Urinary bladder (tissue), 4 donors: ENCODE results near the gene CEP131. TPM values are rescaled to one million over a fixed set of nuclear protein-coding genes. Genes with fewer than 3 reads are reported as not detected.

ENCODE experiments used
- DNase-seq: peaks from one replicate; pipeline ENCODE4 v3.0.0-alpha.2; 2015; ENCODE audit errors: extremely low spot score
- H3K27ac ChIP-seq: one replicate; pipeline ENCODE4 v1.5.1; 2013; ENCODE audit warnings: low read depth, mild to moderate bottlenecking, moderate library complexity
- H3K36me3 ChIP-seq: one replicate; pipeline ENCODE4 v1.6.1; 2013; ENCODE audit warnings: mild to moderate bottlenecking, moderate library complexity; ENCODE audit not compliant: insufficient read depth
- H3K4me1 ChIP-seq: one replicate; pipeline ENCODE4 v1.6.1; 2013; ENCODE audit warnings: mild to moderate bottlenecking, moderate library complexity; ENCODE audit not compliant: insufficient read depth
- H3K4me3 ChIP-seq: one replicate; pipeline ENCODE4 v1.5.1; 2013; ENCODE audit warnings: low read depth, low read length
- WGBS: extraction: QIAGEN DNeasy Blood & Tissue Kit; methylation state at CpG from one replicate; pipeline ENCODE4 v1.1.7; 2013; 5-methylcytosine and 5-hydroxymethylcytosine counted together
- polyA plus RNA-seq: library from polyadenylated mRNA; stranded (reverse); fragments of 200-250 nt; gene quantifications from one replicate; pipeline ENCODE4 v1.2.3, GENCODE V29; 2013
- total RNA-seq: library from RNA; depleted of rRNA; stranded (reverse); fragments of >200 nt; gene quantifications from one replicate; pipeline ENCODE4 v1.2.3, GENCODE V29; 2014
- donor health status: healthy with polysubstance abuse.
- donor health status: healthy.

CEP131 gene
- total and polyA plus RNA-seq, 2 donors = 5.9 to 10.8 TPM

DNA sequence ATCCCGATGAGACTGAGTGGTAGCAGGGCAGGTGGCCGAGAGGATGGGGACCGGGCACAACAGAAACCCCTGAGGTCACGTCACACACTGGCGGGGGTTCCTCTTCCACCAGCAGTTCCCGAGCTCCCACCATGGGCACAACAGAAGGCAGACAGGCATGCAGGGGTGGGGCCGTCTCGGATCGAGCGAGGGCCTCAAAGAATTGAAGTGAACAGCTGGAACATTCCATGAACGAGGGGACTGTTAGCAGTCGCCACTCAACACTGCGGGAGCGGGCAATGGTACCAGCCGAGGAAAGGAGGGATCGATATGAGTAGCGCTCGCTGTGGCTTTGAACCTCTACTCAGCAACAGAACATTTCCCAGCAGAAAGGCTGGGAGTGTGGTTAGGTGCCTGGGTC lies 5.3 kb downstream of the CEP131 start:
- Histone ChIP-seq H3K36me3 (no peaks in the 10 kb centered on the region), H3K27ac (no peak overlapping the region), H3K4me3 (no peak overlapping the region), H3K4me1 (no peaks in the 10 kb centered on the region)
- DNase-seq = no peak
- 93% methylated on average over 18 of the region's 18 CpGs for WGBS

DNA sequence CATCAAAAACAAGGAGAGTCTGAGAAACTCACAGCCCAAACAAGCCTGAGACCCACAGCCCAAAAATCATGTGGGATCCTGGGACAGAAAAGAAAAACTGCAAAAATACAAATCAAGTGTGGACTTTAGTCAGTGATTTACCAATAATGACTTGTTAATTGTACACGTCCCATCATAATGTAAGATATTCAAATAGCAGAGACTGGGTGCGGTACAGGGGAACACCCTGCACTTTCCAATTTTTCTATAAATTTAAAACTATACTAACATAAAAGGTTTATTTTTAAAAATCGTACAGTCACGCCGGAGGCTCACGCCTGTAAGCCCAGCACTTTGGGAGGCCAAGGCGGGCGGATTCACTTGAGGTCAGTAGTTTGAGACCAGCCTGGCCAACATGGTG lies 8.8 kb downstream of the CEP131 start:
- no peak for DNase-seq
- H3K4me3 ChIP-seq = no peak overlapping the region
- WGBS = 95% methylated on average over 8 of the region's 8 CpGs
- H3K4me1 ChIP-seq = no peaks in the 10 kb centered on the region
- H3K36me3 ChIP-seq = no peaks in the 10 kb centered on the region
- no peak overlapping the region for H3K27ac ChIP-seq

DNA sequence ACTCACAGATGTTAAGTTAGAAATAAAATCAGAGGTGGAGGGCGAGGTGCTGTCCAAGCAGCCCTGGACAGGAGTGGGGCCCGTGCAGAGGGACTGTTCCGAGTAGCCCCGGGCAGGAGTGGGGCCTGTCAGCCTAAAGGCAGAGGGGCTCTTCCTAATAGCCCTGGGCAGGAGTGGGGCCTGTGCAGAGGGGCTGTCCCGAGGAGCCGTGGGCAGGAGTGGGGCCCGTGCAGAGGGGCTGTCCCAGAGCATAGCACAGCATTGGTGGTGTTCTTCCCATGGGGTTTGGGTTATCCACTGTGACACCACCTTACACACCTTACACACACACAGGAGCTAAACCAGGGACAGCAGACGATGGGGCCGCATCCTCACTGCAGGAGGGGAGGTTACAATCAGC lies 10.4 kb downstream of the CEP131 start:
- WGBS = 85% methylated on average over 9 of the region's 9 CpGs
- H3K36me3 ChIP-seq = no peaks in the 10 kb centered on the region
- H3K4me3 ChIP-seq = no peak overlapping the region
- no peak for DNase-seq
- H3K27ac ChIP-seq = no peak overlapping the region
- H3K4me1 ChIP-seq = no peaks in the 10 kb centered on the region

DNA sequence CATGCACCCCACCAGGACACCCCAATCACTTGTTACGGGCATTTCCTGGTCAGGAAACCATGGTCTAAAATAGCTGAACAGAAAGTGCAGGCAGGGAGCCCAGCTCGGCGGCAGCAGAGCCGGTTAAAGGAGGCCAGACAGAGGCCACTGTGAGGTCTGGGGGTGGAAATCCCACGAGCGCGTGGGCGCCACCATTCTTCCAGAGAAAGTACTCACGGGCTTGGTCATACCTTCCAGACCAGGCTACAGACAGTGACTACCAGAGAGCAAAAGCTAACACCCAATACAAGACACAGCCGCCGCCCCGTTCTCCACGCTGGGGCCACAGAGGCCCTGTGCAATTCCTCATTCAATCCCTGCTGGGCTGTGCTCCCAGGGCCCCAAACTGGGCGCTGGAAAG lies 11.9 kb downstream of the CEP131 start:
- Histone ChIP-seq H3K4me1 (no peaks in the 10 kb centered on the region), H3K27ac (no peak overlapping the region), H3K4me3 (no peak overlapping the region), H3K36me3 (no peaks in the 10 kb centered on the region)
- DNase-seq = no peak
- 77% methylated on average over 14 of the region's 14 CpGs for WGBS

DNA sequence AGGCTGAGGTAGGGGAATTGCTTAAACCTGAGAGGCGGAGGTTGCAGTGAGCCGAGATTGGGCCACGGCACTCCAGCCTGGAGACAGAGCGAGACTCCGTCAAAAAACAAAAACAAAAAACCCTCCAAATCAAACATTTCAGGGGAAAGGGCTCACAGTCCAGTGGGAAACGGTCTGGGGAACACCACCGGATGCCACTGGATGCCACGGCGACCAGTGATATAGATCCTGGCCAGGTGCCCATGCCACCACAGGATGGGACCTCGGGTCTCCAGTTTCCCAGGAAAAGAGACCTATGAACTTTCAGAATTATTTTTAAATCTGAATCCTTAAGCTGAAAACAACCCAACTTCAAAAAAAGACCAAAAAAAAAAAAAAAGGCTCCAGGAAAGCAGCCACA lies 12.3 kb downstream of the CEP131 start:
- Histone ChIP-seq H3K4me1 (no peaks in the 10 kb centered on the region), H3K36me3 (no peaks in the 10 kb centered on the region), H3K27ac (no peak overlapping the region), H3K4me3 (no peak overlapping the region)
- WGBS = 82% methylated on average over 10 of the region's 10 CpGs
- no peak for DNase-seq

DNA sequence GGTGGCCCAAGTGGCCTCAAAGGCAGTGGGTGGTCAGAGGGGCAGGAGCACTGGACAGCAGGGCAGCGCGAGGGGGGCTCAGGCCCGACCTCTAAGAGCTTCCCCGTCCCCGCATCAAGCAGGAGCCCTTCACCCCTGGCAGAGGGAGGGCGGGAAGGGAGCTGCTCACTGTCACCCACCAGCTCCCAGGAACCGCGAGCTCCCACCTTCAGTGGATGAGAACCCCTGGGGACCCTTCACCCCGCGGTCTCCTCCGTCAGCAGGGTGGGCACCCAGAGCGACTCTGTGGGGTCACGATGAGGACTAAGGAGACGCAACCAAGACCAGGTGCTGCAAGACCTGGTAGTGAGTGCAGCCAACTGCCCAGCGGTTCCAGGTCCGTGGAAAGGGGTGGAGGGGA lies 13.6 kb downstream of the CEP131 start:
- Histone ChIP-seq H3K27ac (no peak overlapping the region), H3K4me3 (no peak overlapping the region), H3K4me1 (no peaks in the 10 kb centered on the region), H3K36me3 (no peaks in the 10 kb centered on the region)
- 95% methylated on average over 16 of the region's 16 CpGs for whole genome bisulfite sequencing
- DNase-seq = no peak

DNA sequence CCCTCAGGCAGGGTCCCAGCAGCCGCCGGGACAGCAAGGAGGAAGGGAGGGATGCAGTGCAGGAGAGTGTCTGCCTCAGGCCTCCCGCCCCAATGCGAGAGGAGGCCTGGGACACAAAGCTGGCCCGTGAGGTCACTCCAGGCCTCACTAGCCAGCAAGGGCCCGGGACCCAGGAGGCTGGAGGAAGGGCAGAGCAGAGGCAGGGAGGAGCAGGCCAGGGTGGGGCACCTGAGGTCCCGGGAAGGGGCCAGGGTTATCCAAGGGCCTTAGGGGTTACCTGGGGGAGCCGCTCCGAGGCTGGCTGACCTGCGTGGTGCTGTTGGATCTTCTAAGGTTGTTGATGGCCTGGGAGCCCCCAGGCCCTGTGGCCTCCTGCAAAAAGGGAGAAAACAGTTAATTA lies 14.1 kb downstream of the CEP131 start:
- Histone ChIP-seq H3K27ac (no peak overlapping the region), H3K4me1 (no peaks in the 10 kb centered on the region), H3K36me3 (no peaks in the 10 kb centered on the region), H3K4me3 (no peak overlapping the region)
- WGBS = 94% methylated on average over 10 of the region's 10 CpGs
- no peak for DNase-seq

DNA sequence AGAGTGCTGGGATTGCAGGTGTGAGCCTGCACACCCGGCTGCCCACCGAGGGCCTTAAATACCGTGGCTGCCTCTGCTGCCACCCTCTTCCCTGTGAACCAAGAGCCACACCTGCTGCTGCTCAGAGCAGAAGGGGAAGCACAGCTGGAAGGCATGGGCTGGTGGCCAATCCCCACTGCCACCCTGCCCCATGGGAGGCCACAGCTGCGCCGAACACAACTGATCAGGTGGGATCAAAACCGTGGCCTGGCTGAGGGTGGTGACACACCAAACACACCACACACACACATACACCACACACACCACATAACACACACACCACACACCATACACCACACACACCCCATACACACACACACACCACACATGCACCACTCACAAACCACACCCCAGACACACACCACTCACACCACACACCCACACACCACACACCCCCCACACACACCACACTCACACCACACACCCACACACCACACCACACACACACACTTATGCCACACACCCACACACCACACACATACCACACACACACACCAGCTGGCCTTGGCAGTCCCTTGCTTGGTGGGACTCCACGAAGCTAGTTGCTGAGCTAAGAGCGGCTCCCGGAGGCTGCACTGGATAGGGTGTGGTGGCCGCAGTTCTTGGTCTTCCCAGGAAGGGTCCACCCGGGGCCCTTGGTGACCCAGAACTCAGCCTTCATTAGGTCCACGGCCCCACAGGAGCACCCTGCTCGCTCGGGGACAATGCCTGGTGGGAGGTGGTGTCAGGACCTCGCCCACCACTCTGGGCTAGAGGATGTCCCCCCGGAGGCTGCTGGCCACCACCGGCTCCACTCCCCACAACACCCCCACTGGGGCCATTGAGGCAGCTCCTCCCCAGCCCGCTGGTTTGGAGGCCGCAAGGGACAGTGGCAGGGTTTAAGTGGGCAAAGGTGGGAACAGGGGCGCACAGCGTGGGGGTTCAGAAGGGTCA lies 14.9 kb downstream of the CEP131 start:
- no peaks in the 10 kb centered on the region for H3K4me1 ChIP-seq
- 90% methylated on average over 21 of the region's 21 CpGs for WGBS
- no peak overlapping the region for H3K27ac ChIP-seq
- no peak for DNase-seq
- no peak overlapping the region for H3K4me3 ChIP-seq
- no peaks in the 10 kb centered on the region for H3K36me3 ChIP-seq

DNA sequence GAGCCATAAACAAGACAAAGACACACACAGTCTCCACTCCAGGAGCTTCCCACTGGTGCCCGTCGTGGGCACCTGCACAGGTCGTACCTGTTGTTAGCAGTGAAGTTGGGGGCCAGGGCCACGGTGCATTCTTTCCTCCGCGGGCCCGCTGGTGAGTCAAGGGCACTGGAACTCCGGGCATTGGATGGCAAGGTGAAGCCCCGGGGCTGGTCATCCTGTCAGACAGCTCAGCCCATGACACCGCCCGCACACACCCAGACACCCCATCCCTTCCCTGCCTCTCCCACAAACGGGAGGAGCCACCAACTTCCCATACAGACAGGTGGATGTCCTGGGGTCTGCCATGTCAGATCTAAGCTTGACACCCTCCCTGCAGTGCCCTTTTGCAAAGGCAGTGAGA lies 16.1 kb downstream of the CEP131 start:
- H3K4me3 ChIP-seq = no peak overlapping the region
- no peak overlapping the region for H3K27ac ChIP-seq
- DNase-seq = no peak
- no peaks in the 10 kb centered on the region for H3K4me1 ChIP-seq
- H3K36me3 ChIP-seq = no peaks in the 10 kb centered on the region
- WGBS = 92% methylated on average over 12 of the region's 12 CpGs

DNA sequence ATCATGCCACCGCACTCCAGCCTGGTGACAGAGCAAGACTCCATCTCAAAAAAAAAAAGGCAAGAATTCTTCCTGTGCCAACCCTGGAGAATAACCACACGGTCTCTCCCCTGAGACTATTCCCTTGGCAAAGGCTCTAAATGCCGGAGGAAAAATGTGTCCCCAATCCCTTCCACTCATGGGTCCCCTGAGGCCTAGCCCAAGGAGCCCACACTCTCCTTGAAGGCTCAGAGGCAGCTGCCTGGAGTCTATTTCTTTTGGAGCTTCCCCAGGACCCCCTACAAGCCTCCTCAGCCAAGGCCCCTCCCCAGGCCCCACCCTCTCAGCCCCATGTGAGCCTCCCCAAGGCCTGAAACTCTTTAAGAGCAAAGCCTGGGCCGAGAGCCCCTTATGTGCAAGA lies 16.6 kb downstream of the CEP131 start:
- Histone ChIP-seq H3K36me3 (no peaks in the 10 kb centered on the region), H3K4me1 (no peaks in the 10 kb centered on the region), H3K4me3 (no peak overlapping the region), H3K27ac (no peak overlapping the region)
- no peak for DNase-seq
- 79% methylated on average over 4 of the region's 4 CpGs for WGBS

DNA sequence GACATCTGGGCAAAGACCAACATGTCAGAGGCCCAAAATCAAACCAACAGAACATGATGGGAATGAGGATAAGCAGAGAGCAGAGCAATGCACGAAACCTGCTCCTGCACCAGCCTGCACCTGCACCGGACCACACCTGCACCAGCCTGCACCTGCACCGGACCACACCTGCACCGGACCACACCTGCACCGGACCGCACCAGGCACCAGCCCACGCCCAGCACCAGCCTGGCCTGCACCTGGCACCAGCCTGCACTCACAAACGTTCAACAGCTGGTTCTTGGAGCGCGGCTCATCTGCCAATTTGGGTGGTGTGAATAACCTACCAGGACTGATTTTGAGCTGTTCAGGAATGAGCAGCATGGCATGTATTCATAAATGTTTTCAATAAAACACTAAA lies 18.2 kb downstream of the CEP131 start:
- no peak for DNase-seq
- Histone ChIP-seq H3K4me1 (no peaks in the 10 kb centered on the region), H3K4me3 (no peak overlapping the region), H3K27ac (no peak overlapping the region), H3K36me3 (no peaks in the 10 kb centered on the region)
- 83% methylated on average over 10 of the region's 10 CpGs for WGBS

DNA sequence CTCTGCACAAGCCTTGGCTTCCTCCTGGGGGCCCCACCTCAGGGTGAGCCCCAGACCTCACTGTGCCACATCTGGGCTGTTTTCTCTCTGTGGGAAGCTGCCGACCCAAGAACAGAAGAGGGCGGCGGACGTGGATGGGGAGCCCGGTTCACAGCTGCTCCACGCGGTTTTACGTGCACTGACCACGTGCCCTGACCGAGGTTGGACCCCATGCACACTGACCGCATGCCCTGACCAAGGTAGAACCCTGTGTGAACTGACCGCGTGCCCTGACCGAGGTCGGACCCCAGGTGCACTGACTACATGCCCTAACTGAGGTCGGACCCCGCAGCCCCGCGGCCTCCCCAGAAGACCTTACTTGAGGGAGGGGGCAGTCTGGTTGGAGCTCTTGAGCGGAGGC lies 19.6 kb downstream of the CEP131 start:
- H3K36me3 ChIP-seq = no peaks in the 10 kb centered on the region
- H3K4me3 ChIP-seq = no peak overlapping the region
- no peak for DNase-seq
- WGBS = 94% methylated on average over 20 of the region's 20 CpGs
- H3K4me1 ChIP-seq = no peaks in the 10 kb centered on the region
- H3K27ac ChIP-seq = no peak overlapping the region

DNA sequence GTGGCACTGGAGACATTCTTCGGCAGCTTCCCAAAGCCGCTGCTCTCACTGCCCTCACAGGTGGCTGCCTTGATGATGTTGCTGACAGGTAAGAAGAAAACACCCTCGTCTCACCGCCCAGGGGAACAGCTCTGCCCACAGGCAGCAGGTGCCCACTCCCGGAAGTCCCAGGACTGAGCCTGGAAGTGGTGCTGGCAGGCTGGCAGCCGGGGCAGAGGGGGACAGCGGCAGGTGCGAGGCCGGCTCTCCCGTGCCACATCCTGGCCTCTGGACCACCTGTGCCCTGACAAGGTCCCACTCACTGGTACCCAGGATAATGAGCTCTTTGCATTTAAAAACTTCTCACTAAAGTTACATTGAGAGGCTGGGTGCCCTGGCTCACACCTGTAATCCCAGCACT lies 20.4 kb downstream of the CEP131 start:
- no peak for DNase-seq
- H3K4me3 ChIP-seq = no peak overlapping the region
- no peaks in the 10 kb centered on the region for H3K36me3 ChIP-seq
- no peaks in the 10 kb centered on the region for H3K4me1 ChIP-seq
- WGBS = 96% methylated on average over 10 of the region's 10 CpGs
- H3K27ac ChIP-seq = no peak overlapping the region

DNA sequence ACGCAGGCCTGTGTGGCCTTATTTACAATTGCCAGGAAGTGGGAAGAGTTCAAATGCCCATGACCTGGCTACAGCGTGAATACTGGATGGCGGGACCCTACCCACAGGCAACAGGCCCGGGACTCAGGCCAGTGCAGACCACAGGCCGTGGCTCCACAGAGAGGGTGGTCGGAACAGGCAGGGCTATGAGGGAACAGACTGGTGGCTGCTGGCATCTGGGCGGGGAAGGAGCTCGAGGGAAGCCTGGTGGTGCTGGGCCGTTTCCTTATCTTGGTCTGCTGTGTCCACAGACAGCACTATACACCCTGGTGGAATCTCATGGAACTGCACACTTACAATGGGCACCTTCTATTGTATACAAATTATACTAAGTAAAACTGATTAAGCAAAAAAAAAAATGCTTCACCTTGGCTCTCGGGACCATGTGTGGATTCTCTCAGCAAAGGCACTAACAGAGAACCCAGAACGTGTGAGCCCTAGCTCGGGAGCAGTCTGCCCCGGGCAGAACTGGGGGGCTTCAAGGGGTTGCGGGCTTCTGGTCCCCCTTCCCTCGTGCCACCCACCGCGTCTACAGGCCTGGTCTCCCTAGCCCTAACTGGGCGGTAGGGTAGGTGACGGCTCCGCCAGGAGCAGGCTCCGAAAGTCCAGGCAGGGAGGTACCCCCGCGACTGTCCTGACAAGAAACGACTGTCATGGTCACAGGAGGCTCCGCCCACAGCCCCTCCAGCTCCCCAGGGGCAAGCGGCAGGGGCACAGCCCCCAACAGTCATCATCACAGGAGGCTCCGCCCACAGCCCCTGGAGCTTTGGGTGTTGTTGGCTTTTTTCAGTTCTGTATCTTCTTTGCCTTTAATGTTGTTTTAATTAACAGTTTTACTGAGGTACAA lies 21.8 kb downstream of the CEP131 start:
- no peak for DNase-seq
- Histone ChIP-seq H3K4me1 (no peaks in the 10 kb centered on the region), H3K27ac (no peak overlapping the region), H3K4me3 (no peak overlapping the region), H3K36me3 (no peaks in the 10 kb centered on the region)
- 75% methylated on average over 27 of the region's 27 CpGs for WGBS
